SK-N-SH (cell line): ENCODE results near the gene SDK1.

Experiments
- CHD2 ChIP-seq: fragments of 150-350 bp; IDR thresholded peaks from 2 replicates; pipeline ENCODE4 v1.6.1; 2018; ENCODE audit warnings: low read length; ENCODE audit not compliant: partially characterized antibody
- CTCF ChIP-seq: fragments of 200-600 bp; sonication (generic); IDR thresholded peaks from 2 replicates; pipeline ENCODE4 v1.6.1; 2017; ENCODE audit warnings: antibody characterized with exemption, mild to moderate bottlenecking, moderate library complexity
- EP300 ChIP-seq, 2 experiments: IDR thresholded peaks; 2 replicates each; pipeline versions ENCODE4 v1.4.0 to v1.6.1; 2012; ENCODE audit warnings: borderline replicate concordance in 1 of 2, low read depth in 1 of 2, low read length in 1 of 2
- EZH2phosphoT487 ChIP-seq: fragments of 200-600 bp; sonication (generic); IDR thresholded peaks from 2 replicates; pipeline ENCODE4 v1.6.1; 2017; ENCODE audit warnings: low read depth, mixed run types, mild to moderate bottlenecking, antibody characterized with exemption, moderate library complexity, borderline replicate concordance
- MAX ChIP-seq: IDR thresholded peaks from 2 replicates; pipeline ENCODE4 v1.4.0; 2012; ENCODE audit warnings: low read depth
- MXI1 ChIP-seq: IDR thresholded peaks from 2 replicates; pipeline ENCODE4 v1.6.1; 2012; ENCODE audit warnings: mild to moderate bottlenecking, low read depth, low read length, improper control_type of control experiment
- NRF1 ChIP-seq: IDR thresholded peaks from 2 replicates; pipeline ENCODE4 v1.6.1; 2012; ENCODE audit warnings: low read depth, mild to moderate bottlenecking, low read length
- RAD21 ChIP-seq: IDR thresholded peaks from 2 replicates; pipeline ENCODE4 v1.6.1; 2012; ENCODE audit warnings: mild to moderate bottlenecking, low read length
- USF1 ChIP-seq: IDR thresholded peaks from 2 replicates; pipeline ENCODE4 v1.4.0; 2012; ENCODE audit warnings: low read depth, borderline replicate concordance
- YY1 ChIP-seq: IDR thresholded peaks from 2 replicates; pipeline ENCODE4 v1.4.0; 2012; ENCODE audit warnings: low read depth, mild to moderate bottlenecking

DNA sequence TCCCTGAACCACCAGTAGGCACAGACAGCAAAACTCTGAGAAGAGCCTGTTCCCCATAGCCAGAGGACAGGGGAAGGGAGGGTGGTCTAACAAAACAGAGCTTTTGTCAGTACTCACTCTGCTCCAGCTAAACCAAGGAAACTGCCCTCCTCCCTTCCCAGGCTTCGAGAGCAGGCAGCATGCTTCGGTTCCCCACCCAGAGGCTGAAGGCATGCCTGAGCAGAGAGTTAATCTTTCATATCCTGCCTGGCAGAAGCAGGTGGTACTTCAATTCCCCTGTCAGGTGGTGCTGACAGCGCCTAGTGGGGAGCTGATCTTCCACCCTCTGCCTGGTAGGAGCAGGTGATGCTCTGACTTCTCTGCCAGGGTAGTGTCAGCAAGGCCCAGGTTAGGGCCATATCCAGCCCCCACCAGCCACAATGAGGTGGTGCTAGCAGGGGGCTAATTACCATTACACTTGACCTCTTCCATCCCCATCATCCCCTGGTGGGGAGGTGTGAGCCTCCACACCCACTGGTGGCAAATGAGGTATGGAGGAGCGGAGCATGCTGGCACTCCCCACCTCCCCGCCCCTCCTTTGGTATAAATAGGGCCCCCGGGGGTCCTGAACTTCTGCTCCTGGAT lies 35.1 kb downstream of the SDK1 start:
- TF ChIP-seq CTCF, result no peak
- no peak for TF ChIP-seq NRF1
- no peak for TF ChIP-seq YY1
- TF ChIP-seq EP300 (IDR thresholded peaks at IDR 0.05; ENCODE audit: borderline replicate concordance in 1 of 2, low read depth in 1 of 2, low read length in 1 of 2), result no peak
- no peak for TF ChIP-seq RAD21
- no peak for TF ChIP-seq CHD2
- no peak for TF ChIP-seq USF1
- TF ChIP-seq EZH2phosphoT487, result no peak
- no peak for TF ChIP-seq MXI1
- TF ChIP-seq MAX, result no peak
